ENCODE results near the gene INPP4B.
"Not testable (repeated sequence)": the region's sequence is repeated elsewhere in the genome, so short reads cannot be mapped to it uniquely, and the experiment has no call there.

INPP4B gene

DNA sequence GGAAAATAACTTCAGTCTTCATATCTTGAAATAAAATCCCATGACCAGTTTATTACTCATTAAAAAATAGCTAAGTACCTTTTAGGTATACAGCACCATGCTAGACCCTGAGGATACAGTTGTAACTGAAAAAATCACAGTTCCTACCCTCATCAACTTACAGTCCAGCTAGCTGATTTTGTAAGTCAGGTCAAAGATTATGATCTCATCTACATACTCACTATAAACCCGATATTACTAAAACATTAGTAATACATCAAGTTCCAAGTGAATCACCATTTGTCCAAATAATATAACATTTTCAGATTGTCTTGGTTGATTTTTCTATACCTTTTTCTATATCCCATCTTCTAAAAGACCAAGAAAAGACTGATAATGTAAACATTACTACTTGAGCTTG lies 333.9 kb downstream of the INPP4B start:
- no peaks in the 10 kb centered on the region for H4K20me1 ChIP-seq (ENCODE audit: insufficient read depth, low read length)
- no peak overlapping the region for H3K27ac ChIP-seq (ENCODE audit: low read depth, low read length, poor library complexity, severe bottlenecking)
- no peaks in the 10 kb centered on the region for H3K36me3 ChIP-seq (ENCODE audit: insufficient read depth, low read length)
- no peak overlapping the region for H2AFZ ChIP-seq (ENCODE audit: low read length)
- no peaks in the 10 kb centered on the region for H3K9me2 ChIP-seq (ENCODE audit: low read depth, low read length)
- no peak overlapping the region for H3K4me3 ChIP-seq (ENCODE audit: low read depth, low read length, poor library complexity, severe bottlenecking)
- no peaks in the 10 kb centered on the region for H3K79me2 ChIP-seq (ENCODE audit: insufficient read depth, low read length)
- no peaks in the 10 kb centered on the region for H3K9me3 ChIP-seq (ENCODE audit: low read length)
- H3K4me1 ChIP-seq (ENCODE audit: insufficient read depth, low read length, severe bottlenecking) = no peaks in the 10 kb centered on the region
- no peak overlapping the region for H3K4me2 ChIP-seq (ENCODE audit: low read length)
- no peaks in the 10 kb centered on the region for H3F3A ChIP-seq (ENCODE audit: insufficient read depth, low read length)
- H3K27me3 ChIP-seq (ENCODE audit: insufficient read depth, low read length) = no peaks in the 10 kb centered on the region
- H3K9ac ChIP-seq (ENCODE audit: low read length) = no peak overlapping the region
- TF ChIP-seq EZH2 (IDR thresholded peaks at IDR 0.05; ENCODE audit: borderline replicate concordance, low read length) = no peak
- TF ChIP-seq, protein P1, sequence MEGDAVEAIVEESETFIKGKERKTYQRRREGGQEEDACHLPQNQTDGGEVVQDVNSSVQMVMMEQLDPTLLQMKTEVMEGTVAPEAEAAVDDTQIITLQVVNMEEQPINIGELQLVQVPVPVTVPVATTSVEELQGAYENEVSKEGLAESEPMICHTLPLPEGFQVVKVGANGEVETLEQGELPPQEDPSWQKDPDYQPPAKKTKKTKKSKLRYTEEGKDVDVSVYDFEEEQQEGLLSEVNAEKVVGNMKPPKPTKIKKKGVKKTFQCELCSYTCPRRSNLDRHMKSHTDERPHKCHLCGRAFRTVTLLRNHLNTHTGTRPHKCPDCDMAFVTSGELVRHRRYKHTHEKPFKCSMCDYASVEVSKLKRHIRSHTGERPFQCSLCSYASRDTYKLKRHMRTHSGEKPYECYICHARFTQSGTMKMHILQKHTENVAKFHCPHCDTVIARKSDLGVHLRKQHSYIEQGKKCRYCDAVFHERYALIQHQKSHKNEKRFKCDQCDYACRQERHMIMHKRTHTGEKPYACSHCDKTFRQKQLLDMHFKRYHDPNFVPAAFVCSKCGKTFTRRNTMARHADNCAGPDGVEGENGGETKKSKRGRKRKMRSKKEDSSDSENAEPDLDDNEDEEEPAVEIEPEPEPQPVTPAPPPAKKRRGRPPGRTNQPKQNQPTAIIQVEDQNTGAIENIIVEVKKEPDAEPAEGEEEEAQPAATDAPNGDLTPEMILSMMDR (IDR thresholded peaks at IDR 0.05; ENCODE audit: low read length) = no peak

DNA sequence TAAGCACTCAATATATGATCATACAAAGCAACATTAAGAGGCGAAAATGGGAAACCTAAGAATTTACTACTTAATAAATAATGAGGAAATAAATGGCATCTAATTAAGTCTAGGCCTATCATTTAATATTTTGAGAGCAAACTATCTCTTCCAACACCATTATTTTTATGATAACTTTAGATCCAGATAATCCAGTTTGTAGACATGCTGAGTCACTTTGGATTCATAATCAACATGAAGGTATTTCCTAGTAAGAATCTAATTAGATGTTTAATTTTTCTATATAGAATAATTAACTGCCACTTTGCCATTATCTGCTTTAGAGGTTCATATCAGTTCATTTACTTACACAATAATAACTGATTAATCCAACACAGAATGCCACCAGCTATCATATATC lies 336.2 kb downstream of the INPP4B start:
- no peaks in the 10 kb centered on the region for H3K9me3 ChIP-seq (ENCODE audit: low read length)
- no peaks in the 10 kb centered on the region for H3F3A ChIP-seq (ENCODE audit: insufficient read depth, low read length)
- H4K20me1 ChIP-seq (ENCODE audit: insufficient read depth, low read length) = no peaks in the 10 kb centered on the region
- H3K4me2 ChIP-seq (ENCODE audit: low read length) = no peak overlapping the region
- H3K4me3 ChIP-seq (ENCODE audit: low read depth, low read length, poor library complexity, severe bottlenecking) = no peak overlapping the region
- no peak overlapping the region for H2AFZ ChIP-seq (ENCODE audit: low read length)
- no peak for TF ChIP-seq EZH2 (IDR thresholded peaks at IDR 0.05; ENCODE audit: borderline replicate concordance, low read length)
- no peaks in the 10 kb centered on the region for H3K4me1 ChIP-seq (ENCODE audit: insufficient read depth, low read length, severe bottlenecking)
- no peak overlapping the region for H3K9ac ChIP-seq (ENCODE audit: low read length)
- no peak overlapping the region for H3K27ac ChIP-seq (ENCODE audit: low read depth, low read length, poor library complexity, severe bottlenecking)
- H3K36me3 ChIP-seq (ENCODE audit: insufficient read depth, low read length) = no peaks in the 10 kb centered on the region
- H3K27me3 ChIP-seq (ENCODE audit: insufficient read depth, low read length) = no peaks in the 10 kb centered on the region
- H3K79me2 ChIP-seq (ENCODE audit: insufficient read depth, low read length) = no peaks in the 10 kb centered on the region
- no peaks in the 10 kb centered on the region for H3K9me2 ChIP-seq (ENCODE audit: low read depth, low read length)

DNA sequence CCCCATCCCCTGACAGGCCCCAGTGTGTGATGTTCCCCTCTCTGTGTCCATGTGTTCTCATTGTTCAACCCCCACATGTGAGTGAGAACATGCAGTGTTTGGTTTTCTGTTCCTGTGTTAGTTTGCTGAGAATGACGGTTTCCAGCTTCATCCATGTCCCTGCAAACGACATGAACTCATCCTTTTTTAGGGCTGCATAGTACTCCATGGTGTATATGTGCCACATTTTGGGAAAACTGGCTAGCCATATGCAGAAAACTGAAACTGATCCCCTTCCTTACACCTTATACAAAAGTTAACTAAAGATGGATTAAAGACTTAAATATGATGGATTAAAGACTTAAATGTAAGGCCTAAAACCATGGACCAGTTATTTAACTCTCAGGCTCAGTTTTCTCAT lies 336.7 kb downstream of the INPP4B start:
- H3K27me3 ChIP-seq (ENCODE audit: insufficient read depth, low read length); H3K4me3 ChIP-seq (ENCODE audit: low read depth, low read length, poor library complexity, severe bottlenecking); H3K9ac ChIP-seq (ENCODE audit: low read length); H3K9me3 ChIP-seq (ENCODE audit: low read length); H2AFZ ChIP-seq (ENCODE audit: low read length); H3K79me2 ChIP-seq (ENCODE audit: insufficient read depth, low read length); H3K4me1 ChIP-seq (ENCODE audit: insufficient read depth, low read length, severe bottlenecking); H3K4me2 ChIP-seq (ENCODE audit: low read length); H3K27ac ChIP-seq (ENCODE audit: low read depth, low read length, poor library complexity, severe bottlenecking); H3F3A ChIP-seq (ENCODE audit: insufficient read depth, low read length); H3K36me3 ChIP-seq (ENCODE audit: insufficient read depth, low read length); H3K9me2 ChIP-seq (ENCODE audit: low read depth, low read length); H4K20me1 ChIP-seq (ENCODE audit: insufficient read depth, low read length): not testable (repeated sequence)

DNA sequence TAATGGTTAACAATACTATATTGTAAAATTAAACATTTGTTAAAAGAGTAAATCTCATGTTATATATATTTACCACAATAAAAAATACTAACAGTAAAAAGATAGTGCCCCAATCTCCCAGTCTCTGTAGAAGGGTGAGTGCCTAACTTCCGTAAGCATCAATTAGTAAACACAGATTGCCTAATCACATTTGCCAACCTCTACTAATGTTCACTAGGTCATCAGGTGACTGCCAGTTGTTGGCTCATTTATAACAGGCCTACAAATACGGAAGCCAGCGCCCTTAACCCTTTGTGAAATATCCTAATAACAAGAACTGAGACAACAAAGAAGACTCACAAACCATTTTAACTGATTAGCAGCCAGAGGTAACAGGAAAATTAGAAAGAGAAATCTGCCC lies 345.1 kb downstream of the INPP4B start:
- H3K9me3 ChIP-seq (ENCODE audit: low read length) = no peaks in the 10 kb centered on the region
- H3K4me3 ChIP-seq (ENCODE audit: low read depth, low read length, poor library complexity, severe bottlenecking) = no peak overlapping the region
- no peaks in the 10 kb centered on the region for H3K9me2 ChIP-seq (ENCODE audit: low read depth, low read length)
- no peaks in the 10 kb centered on the region for H3K4me1 ChIP-seq (ENCODE audit: insufficient read depth, low read length, severe bottlenecking)
- no peak overlapping the region for H3K9ac ChIP-seq (ENCODE audit: low read length)
- no peak overlapping the region for H2AFZ ChIP-seq (ENCODE audit: low read length)
- H3K4me2 ChIP-seq (ENCODE audit: low read length) = no peak overlapping the region
- no peaks in the 10 kb centered on the region for H3F3A ChIP-seq (ENCODE audit: insufficient read depth, low read length)
- no peaks in the 10 kb centered on the region for H3K27me3 ChIP-seq (ENCODE audit: insufficient read depth, low read length)
- no peaks in the 10 kb centered on the region for H3K36me3 ChIP-seq (ENCODE audit: insufficient read depth, low read length)
- H3K27ac ChIP-seq (ENCODE audit: low read depth, low read length, poor library complexity, severe bottlenecking) = no peak overlapping the region
- no peaks in the 10 kb centered on the region for H4K20me1 ChIP-seq (ENCODE audit: insufficient read depth, low read length)
- no peaks in the 10 kb centered on the region for H3K79me2 ChIP-seq (ENCODE audit: insufficient read depth, low read length)
- TF ChIP-seq, protein P1 (IDR thresholded peaks at IDR 0.05; ENCODE audit: low read length) = no peak
- TF ChIP-seq EZH2 (IDR thresholded peaks at IDR 0.05; ENCODE audit: borderline replicate concordance, low read length) = no peak
